HG03025 (cell line): ENCODE results near the gene STK17A.

Source experiments
- ATAC-seq: cut with Tn5 transposase; IDR thresholded peaks from one replicate; pipeline ENCODE4 v1.9.1; 2021; ENCODE audit warnings: mild to moderate bottlenecking, moderate library complexity; ENCODE audit not compliant: unreplicated experiment, low FRiP score

STK17A gene

DNA sequence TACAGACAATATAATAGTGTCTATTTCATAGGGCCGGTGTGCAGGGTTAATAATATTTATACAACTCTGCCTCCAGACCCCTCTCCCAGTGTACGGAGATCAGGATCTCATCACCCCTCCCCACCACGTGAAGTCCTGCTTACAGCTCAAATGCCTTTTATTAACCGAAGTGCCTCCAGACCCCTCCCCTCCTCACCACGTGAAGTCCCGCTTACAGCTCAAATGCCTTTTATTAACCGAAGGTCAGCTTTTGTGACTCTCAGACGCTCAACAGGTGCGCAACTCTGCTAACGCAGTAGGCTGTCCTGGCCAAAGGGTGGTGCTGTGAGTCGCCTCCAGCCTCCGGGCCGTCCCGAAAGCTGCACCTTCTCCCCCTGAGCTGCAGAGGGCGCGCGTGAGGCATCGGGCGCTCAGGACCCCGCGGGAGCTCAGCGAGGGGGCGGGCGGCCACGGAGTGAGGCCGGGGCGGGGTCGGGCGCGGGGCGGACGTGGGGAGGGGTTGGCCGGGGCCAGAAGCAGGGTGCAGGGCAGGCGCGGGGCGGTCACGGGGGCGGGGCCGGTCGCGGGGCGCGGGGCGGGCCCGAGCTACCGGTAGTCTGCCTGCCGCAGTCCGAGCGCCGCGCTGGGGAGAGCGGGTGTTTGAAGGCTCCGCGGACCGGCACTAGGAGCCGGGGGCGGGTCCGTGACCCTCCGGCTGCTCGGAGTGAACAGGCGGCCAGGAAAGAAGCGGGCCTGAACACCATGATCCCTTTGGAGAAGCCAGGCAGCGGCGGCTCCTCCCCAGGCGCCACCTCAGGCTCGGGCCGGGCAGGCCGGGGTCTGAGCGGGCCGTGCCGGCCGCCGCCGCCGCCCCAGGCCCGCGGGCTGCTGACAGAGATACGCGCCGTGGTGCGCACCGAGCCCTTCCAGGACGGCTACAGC, at the start of gene STK17A:
TSS of gene STK17A (plus strand) at position 606 of the 921 bp plus-strand sequence. CDS start at position 742, 136 bp downstream.
- peak; percentile 71 for ATAC-seq

GRCh38 chr7:43533801-43534479, 49.0 kb upstream of the STK17A start:
- no peak for ATAC-seq

- ATAC-seq, result no peak
Observed at GRCh38 chr7:43535031-43535451, 47.9 kb upstream of the STK17A start.

DNA sequence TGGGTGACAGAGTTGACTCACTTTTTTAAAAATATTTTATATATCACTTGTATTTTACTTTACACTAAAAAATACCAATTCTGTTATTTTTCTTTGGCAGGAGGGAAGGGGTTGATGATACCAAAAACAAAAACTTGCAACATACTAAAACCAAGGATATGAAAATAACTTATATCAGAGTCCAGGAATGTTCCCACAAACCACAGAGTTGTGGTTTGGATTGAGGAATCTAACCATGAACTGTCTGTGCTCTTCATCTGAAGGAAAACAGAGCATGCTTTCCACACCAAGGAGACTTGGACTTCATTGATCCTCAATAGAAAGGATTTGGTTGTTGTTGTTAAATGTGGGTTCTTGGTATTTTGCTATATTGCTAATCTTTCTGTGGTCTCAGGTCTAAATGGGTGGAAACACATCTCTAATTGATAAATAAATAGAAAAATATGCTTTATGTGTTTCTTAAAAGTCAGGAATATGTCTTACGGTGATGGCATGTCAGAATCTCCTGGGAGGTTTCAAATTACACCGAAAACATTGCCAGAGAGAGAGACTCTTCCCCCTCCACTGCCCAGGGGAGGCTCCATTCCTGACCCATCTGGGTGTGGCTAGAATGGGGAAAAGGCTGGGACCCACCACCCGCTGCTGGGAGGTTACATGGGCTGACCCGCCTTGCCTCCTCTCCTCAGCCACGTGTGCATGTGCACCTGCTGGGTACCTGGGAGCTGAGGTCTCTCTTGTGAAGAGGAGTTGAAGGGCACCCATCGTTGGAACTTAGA, 46.9 kb upstream of the STK17A start:
- ATAC-seq, result no peak

DNA sequence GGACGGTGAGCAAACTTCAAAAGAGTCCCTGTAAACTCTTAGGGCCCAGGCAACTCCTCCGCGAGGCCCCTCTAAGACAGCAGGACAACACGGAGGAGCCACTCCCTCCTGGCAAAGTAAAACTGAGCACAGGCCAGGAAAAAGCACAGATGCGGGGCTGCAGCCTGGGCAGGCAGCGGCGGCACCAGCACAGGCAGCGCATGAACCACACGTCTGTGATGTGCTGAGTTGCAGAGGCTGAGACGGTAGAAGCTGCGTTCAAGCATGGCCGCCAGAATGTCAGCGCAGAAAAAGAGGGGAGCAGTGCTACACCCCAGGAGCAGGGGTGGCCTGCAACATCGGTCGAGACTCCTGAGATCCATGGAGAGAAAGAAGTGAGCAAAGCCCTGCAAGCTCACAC, 46.1 kb upstream of the STK17A start:
- no peak for ATAC-seq

- ATAC-seq, result no peak
Observed at GRCh38 chr7:43537765-43538403, 45.0 kb upstream of the STK17A start.

GRCh38 chr7:43538404-43538771, 44.5 kb upstream of the STK17A start:
- no peak for ATAC-seq

GRCh38 chr7:43540471-43540870, 42.4 kb upstream of the STK17A start:
- ATAC-seq, result no peak

GRCh38 chr7:43542716-43543115, 40.2 kb upstream of the STK17A start:
- no peak for ATAC-seq

GRCh38 chr7:43546231-43546630, 36.7 kb upstream of the STK17A start:
- no peak for ATAC-seq

- no peak for ATAC-seq
Observed at GRCh38 chr7:43550427-43550826, 32.5 kb upstream of the STK17A start.

- ATAC-seq, result no peak
Observed at GRCh38 chr7:43552122-43552521, 30.8 kb upstream of the STK17A start.

- ATAC-seq, result no peak
Observed at GRCh38 chr7:43553999-43554398, 28.9 kb upstream of the STK17A start.

GRCh38 chr7:43554423-43554822, 28.5 kb upstream of the STK17A start:
- ATAC-seq, result no peak

- no peak for ATAC-seq
Observed at GRCh38 chr7:43557831-43558495, 24.9 kb upstream of the STK17A start.

DNA sequence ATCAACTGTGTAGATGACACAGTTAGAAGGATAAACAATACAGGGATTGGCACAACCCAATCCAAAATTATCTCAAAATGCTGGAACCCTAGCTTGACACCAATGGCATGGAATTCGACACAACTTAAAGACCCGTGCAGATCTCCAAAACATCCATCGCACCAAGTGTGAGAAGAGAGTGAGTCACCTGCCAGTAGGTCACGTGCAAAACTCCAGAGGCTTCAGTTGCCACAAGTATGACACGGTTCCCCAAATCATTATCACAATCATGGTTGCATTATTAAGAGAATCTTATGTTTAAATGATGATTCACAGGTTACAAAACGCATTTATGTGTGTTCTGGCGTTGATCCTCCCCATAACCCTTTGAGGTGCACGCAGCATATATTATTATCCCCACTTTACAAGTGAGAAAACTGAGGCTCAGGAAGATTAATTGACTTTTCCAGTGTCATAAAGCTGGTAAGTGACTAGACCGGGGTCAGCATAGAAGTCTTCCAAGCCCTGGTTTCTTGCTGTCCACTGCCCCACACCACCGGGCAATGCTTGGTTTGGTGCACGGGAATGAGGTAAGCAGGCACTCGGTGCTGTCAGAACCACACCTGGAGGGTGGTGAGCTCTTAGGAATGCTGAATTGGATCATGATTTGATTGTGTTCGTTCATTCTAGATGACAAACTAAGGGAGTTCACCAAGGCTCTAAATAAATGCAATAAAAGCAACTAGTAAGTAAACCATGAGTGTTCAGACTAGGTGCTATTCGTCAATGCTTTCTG, 23.6 kb upstream of the STK17A start:
- ATAC-seq, result no peak

DNA sequence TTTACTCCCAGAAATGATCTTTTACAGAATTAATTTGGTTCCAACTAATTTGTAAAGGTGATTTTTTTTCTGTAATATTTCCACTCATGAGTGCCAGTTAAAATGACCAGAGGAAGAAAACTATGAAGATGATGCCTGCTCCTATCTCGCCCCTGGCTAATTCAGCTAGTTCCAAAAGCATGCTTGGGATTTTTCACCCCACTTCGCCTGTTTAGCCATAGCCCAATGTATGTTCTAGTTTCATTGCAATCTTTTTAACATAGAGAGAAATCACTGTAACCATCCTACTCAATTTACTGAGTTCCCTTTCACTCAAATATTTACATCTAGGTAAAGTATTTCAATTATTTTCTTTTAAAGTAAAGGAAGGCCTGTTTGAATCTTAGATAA, 23.0 kb upstream of the STK17A start:
- ATAC-seq, result no peak

DNA sequence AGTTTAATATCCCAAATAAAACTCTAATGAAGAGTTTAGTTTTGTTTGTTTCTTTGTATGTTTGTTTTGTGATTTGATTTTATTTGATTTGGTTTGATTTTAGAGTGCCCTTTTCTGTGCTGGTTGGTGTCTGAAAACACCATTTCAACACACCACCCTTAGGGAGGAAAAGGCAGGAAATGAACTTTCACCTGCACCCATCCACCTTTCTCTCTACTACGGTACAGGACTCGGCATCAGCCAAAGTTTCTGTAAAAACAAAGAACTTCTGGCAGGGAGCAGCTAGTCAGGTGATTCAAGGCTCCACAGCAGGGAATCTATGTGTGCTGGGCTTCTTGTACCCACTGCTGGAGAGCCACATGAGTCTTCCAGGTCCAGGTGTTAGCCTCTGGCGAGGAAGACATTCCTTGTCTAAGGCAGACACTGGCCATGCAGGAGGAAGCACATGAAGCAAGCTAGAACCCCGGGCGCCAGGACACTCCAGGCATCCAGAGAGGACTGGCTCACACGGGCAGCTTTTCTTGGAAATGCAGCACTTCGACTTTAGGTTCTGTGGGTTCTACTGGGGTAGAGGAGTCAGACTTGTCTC, 22.1 kb upstream of the STK17A start:
- no peak for ATAC-seq

GRCh38 chr7:43562383-43562782, 20.5 kb upstream of the STK17A start:
- no peak for ATAC-seq
